OCI-LY3 (cell line): ENCODE data around the gene IRF2BP2.

Experiments used
- EZH2phosphoT487 ChIP-seq: fragments of 200-600 bp; shearing (Covaris generic); IDR thresholded peaks from 2 replicates; pipeline ENCODE4 v1.6.1; 2018; ENCODE audit warnings: antibody characterized with exemption, mixed run types, low read depth
- TF ChIP-seq, protein P1 (sequence below): fragments of 200-600, 300-600 bp; sonication (generic); IDR thresholded peaks from 2 replicates; pipeline ENCODE4 v1.5.1; 2014; ENCODE audit warnings: antibody characterized with exemption, low read length, low read depth

DNA sequence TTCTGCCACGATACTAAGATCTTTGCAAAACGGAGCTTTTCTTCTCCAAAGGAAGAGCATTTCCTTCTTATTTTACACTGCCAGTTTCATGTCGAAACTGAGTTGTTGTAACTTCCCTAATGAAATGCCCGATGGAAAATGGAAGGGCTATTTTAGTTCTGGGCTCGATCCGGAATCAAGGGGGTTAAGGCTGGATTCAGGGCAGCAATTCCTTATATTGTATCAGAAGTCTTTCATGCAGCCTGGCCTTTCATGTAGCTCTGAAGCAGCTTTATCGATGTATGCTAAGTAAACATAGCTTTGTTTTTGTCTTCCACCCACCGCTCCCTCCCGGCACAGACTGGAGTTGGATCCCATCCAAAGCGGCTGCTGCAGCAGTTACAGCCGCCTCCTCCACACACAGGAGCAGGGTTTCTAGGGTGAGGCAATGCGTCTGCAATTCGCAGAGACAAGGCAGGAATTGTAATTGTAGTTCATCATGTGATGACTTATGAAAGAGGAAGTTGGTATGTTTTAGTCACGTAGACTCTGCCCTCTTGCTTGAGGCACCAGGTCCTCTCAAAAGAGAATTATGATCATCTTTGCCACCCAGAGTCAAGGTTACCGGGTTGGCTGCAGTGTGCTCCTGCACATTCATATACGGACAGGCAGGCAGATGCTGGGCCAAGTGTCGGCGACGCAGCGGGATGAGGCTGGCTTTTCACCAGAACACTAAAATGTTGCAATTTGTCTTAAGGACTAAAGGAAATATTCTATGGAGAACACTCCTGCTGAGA, 2.6 kb upstream of the IRF2BP2 start:
- TF ChIP-seq, protein P1, sequence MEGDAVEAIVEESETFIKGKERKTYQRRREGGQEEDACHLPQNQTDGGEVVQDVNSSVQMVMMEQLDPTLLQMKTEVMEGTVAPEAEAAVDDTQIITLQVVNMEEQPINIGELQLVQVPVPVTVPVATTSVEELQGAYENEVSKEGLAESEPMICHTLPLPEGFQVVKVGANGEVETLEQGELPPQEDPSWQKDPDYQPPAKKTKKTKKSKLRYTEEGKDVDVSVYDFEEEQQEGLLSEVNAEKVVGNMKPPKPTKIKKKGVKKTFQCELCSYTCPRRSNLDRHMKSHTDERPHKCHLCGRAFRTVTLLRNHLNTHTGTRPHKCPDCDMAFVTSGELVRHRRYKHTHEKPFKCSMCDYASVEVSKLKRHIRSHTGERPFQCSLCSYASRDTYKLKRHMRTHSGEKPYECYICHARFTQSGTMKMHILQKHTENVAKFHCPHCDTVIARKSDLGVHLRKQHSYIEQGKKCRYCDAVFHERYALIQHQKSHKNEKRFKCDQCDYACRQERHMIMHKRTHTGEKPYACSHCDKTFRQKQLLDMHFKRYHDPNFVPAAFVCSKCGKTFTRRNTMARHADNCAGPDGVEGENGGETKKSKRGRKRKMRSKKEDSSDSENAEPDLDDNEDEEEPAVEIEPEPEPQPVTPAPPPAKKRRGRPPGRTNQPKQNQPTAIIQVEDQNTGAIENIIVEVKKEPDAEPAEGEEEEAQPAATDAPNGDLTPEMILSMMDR: no peak
- no peak for TF ChIP-seq EZH2phosphoT487
